Measurements from ENCODE around the gene SUOX.
"Not testable (repeated sequence)": the region's sequence is repeated elsewhere in the genome, so short reads cannot be mapped to it uniquely, and the experiment has no call there.

Gene SUOX

GRCh38 chr12:55996715-55997534 is at the start of gene SUOX:
TSS of gene SUOX (plus strand) at chr12:55997276. CDS start at chr12:56002222, 4,946 bp downstream.
- peak; percentile 17 for DNase-seq (ENCODE audit: low read depth)

GRCh38 chr12:55955344-55955743 is 41.7 kb upstream of the SUOX start:
- DNase-seq (ENCODE audit: low read depth), result no peak

GRCh38 chr12:55955800-55956508 is 41.1 kb upstream of the SUOX start:
- DNase-seq (ENCODE audit: low read depth), result no peak

- DNase-seq (ENCODE audit: low read depth), result no peak
These were observed 39.8 kb upstream of the SUOX start for GRCh38 chr12:55957106-55957859.

GRCh38 chr12:55963760-55964159 is 33.3 kb upstream of the SUOX start:
- DNase-seq (ENCODE audit: low read depth), result no peak

GRCh38 chr12:55965240-55965639 is 31.8 kb upstream of the SUOX start:
- no peak for DNase-seq (ENCODE audit: low read depth)

GRCh38 chr12:55965941-55966407 is 31.1 kb upstream of the SUOX start, which contains the start of gene PMEL:
TSS of gene PMEL (minus strand) at chr12:55966042. CDS start at chr12:55966011, 31 bp downstream.
- DNase-seq (ENCODE audit: low read depth), result no peak

GRCh38 chr12:55966408-55967281 is 30.4 kb upstream of the SUOX start, which contains the start of gene CDK2:
TSS of gene CDK2 (plus strand) at chr12:55966830. CDS start at chr12:55967009, 179 bp downstream.
- DNase-seq (ENCODE audit: low read depth), result peak; percentile 88

GRCh38 chr12:55969356-55969755 is 27.7 kb upstream of the SUOX start:
- no peak for DNase-seq (ENCODE audit: low read depth)

GRCh38 chr12:55970775-55971174 is 26.3 kb upstream of the SUOX start:
- no peak for DNase-seq (ENCODE audit: low read depth)

- DNase-seq (ENCODE audit: low read depth), result no peak
These were observed 25.0 kb upstream of the SUOX start for GRCh38 chr12:55972042-55972441.

GRCh38 chr12:55972456-55972855 is 24.6 kb upstream of the SUOX start:
- DNase-seq (ENCODE audit: low read depth), result no peak

- DNase-seq (ENCODE audit: low read depth), result no peak
These were observed 24.0 kb upstream of the SUOX start for GRCh38 chr12:55972911-55973598.

- peak; percentile 97 for DNase-seq (ENCODE audit: low read depth)
These were observed 23.3 kb upstream of the SUOX start, which contains the start of gene RAB5B for GRCh38 chr12:55973599-55974307. TSS of gene RAB5B (plus strand) at chr12:55974078. CDS start at chr12:55986961, 12,883 bp downstream.

- no peak for DNase-seq (ENCODE audit: low read depth)
These were observed 22.8 kb upstream of the SUOX start for GRCh38 chr12:55974308-55974730.

- DNase-seq (ENCODE audit: low read depth), result no peak
These were observed 18.7 kb upstream of the SUOX start for GRCh38 chr12:55978393-55978792.

GRCh38 chr12:55979069-55979468 is 18.0 kb upstream of the SUOX start:
- no peak for DNase-seq (ENCODE audit: low read depth)

GRCh38 chr12:55981882-55982281 is 15.2 kb upstream of the SUOX start:
- not testable (repeated sequence) for DNase-seq (ENCODE audit: low read depth)

- DNase-seq (ENCODE audit: low read depth), result no peak
These were observed 14.6 kb upstream of the SUOX start for GRCh38 chr12:55982319-55982936.

Data from stimulated activated CD8-positive, alpha-beta memory T cell treated with anti-CD3 and anti-CD28 coated beads, Interleukin-4, amount 100 ng/mL, for 24 hours (primary cell).